ENCODE measurements around the gene MRPL4. TPM values are rescaled to one million over a fixed set of nuclear protein-coding genes. Genes with fewer than 3 reads are reported as not detected.

Gene MRPL4
- polyA plus RNA-seq, 1 donor (not counting 4 experiments of a cell fraction or from before 2014, with no cell fraction given), result 29.4 TPM

DNA sequence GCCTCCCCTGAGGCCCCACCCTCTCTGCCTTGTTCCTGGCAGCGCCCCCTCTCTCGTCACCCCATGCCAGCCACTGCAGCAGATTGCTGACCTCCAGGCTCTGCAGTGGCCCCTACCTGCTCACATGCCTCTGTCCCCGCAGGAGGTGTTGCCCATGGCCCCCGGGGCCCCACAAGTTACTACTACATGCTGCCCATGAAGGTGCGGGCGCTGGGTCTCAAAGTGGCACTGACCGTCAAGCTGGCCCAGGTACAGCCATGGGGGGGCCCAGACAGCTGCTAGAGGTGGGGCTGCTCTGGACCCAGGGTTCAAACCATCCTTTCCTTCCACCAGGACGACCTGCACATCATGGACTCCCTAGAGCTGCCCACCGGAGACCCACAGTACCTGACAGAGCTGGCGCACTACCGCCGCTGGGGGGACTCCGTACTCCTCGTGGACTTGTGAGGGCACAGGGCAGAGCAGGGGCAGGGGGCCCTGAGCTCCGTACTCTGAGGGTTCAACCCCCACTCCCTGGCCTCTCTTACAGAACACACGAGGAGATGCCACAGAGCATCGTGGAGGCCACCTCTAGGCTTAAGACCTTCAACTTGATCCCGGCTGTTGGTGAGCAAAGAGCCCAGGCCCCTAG is 6.2 kb downstream of the MRPL4 start:
- H3K4me1 ChIP-seq (ENCODE audit: control insufficient read depth, extremely low read depth, insufficient read depth, low read length), result peaks cover 23% of the 10 kb centered on the region
- FAIRE-seq (no peak), DNase-seq (ENCODE audit: low read depth, low spot score) (no peak)
- peaks cover 26 to 29% of the 10 kb centered on the region in 2 experiments for H3K36me3 ChIP-seq (ENCODE audit: control insufficient read depth in 2 of 2, extremely low read depth in 1 of 2, insufficient read depth in 2 of 2, low read length in 2 of 2)
- H3K9me3 ChIP-seq (ENCODE audit: control insufficient read depth, low read depth, low read length), result no peaks in the 10 kb centered on the region
- H3K4me2 ChIP-seq (ENCODE audit: control insufficient read depth, extremely low read depth, insufficient read depth, low read depth, low read length), result no peak overlapping the region
- no peak overlapping the region for H3K4me3 ChIP-seq (ENCODE audit: control insufficient read depth in 2 of 3, extremely low read depth in 1 of 3, insufficient read depth in 2 of 3, low read depth in 1 of 3, low read length in 3 of 3)
- no peaks in the 10 kb centered on the region for H4K20me1 ChIP-seq (ENCODE audit: control insufficient read depth, extremely low read depth, insufficient read depth, low read length)
- no peaks in the 10 kb centered on the region for H3K27me3 ChIP-seq (ENCODE audit: control insufficient read depth, extremely low read depth, insufficient read depth, low read length)
- H3K9ac ChIP-seq (ENCODE audit: control insufficient read depth, extremely low read depth, insufficient read depth, low read length), result no peak overlapping the region
- H3K27ac ChIP-seq (ENCODE audit: control insufficient read depth, insufficient read depth, low read length), result no peak overlapping the region
- H3K79me2 ChIP-seq (ENCODE audit: control insufficient read depth, insufficient read depth, low read length), result peaks cover 6% of the 10 kb centered on the region
- no peak for TF ChIP-seq EZH2 (IDR thresholded peaks at IDR 0.05; ENCODE audit: low read length)
- TF ChIP-seq, protein P1, sequence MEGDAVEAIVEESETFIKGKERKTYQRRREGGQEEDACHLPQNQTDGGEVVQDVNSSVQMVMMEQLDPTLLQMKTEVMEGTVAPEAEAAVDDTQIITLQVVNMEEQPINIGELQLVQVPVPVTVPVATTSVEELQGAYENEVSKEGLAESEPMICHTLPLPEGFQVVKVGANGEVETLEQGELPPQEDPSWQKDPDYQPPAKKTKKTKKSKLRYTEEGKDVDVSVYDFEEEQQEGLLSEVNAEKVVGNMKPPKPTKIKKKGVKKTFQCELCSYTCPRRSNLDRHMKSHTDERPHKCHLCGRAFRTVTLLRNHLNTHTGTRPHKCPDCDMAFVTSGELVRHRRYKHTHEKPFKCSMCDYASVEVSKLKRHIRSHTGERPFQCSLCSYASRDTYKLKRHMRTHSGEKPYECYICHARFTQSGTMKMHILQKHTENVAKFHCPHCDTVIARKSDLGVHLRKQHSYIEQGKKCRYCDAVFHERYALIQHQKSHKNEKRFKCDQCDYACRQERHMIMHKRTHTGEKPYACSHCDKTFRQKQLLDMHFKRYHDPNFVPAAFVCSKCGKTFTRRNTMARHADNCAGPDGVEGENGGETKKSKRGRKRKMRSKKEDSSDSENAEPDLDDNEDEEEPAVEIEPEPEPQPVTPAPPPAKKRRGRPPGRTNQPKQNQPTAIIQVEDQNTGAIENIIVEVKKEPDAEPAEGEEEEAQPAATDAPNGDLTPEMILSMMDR (optimal IDR thresholded peaks at IDR 0.05 in 1 of 3, IDR thresholded peaks at IDR 0.05 in 1 of 3, conservative IDR thresholded peaks at IDR 0.05 in 1 of 3; ENCODE audit: extremely low read depth in 1 of 3, insufficient read depth in 2 of 3, low read length in 3 of 3), result no peak
- H3K9me1 ChIP-seq (ENCODE audit: control insufficient read depth, extremely low read depth, insufficient read depth, low read length), result no peaks in the 10 kb centered on the region
- dilution Hi-C loops (cut with MboI; ENCODE audit: extremely low pct_ligation_motif_present, low sequenced_read_pairs), result no loop called here
- no peak overlapping the region for H2AFZ ChIP-seq (ENCODE audit: control insufficient read depth, low read length)

DNA sequence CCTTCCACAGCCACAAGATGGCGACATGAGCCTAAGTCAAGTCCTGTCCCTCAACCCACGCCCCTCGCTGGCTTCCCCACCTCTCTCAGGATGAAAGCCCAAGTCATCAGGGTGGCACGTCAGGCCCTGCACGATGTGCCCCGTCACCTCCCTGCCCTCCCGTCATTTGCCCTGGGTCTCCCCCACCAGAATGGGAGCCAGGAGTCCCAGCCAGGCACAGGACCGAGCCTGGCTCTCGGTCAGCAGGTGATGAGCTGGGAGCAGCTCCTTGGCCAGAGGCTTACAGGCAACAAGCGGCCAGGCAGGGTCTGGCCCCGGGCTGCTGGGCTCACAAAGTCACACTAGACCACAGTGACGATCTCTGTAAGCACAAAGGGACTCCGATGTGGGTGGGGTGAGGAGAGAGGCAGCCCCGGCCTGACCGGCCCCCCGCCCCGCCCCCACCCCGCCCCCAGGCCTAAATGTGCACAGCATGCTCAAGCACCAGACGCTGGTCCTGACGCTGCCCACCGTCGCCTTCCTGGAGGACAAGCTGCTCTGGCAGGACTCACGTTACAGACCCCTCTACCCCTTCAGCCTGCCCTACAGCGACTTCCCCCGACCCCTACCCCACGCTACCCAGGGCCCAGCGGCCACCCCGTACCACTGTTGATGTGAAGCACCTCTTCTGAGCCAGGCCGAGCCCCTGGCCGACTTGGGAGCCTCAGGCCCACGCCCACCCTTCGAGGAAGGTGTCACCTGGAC is 7.3 kb downstream of the MRPL4 start:
- H3K4me3 ChIP-seq (ENCODE audit: control insufficient read depth in 2 of 3, extremely low read depth in 1 of 3, insufficient read depth in 2 of 3, low read depth in 1 of 3, low read length in 3 of 3), result no peak overlapping the region
- H3K4me2 ChIP-seq (ENCODE audit: control insufficient read depth, extremely low read depth, insufficient read depth, low read depth, low read length), result peak overlapping the region; percentile 44
- no peaks in the 10 kb centered on the region for H3K27me3 ChIP-seq (ENCODE audit: control insufficient read depth, extremely low read depth, insufficient read depth, low read length)
- no peaks in the 10 kb centered on the region for H3K9me1 ChIP-seq (ENCODE audit: control insufficient read depth, extremely low read depth, insufficient read depth, low read length)
- H3K79me2 ChIP-seq (ENCODE audit: control insufficient read depth, insufficient read depth, low read length), result no peaks in the 10 kb centered on the region
- H4K20me1 ChIP-seq (ENCODE audit: control insufficient read depth, extremely low read depth, insufficient read depth, low read length), result no peaks in the 10 kb centered on the region
- FAIRE-seq, result no peak
- H2AFZ ChIP-seq (ENCODE audit: control insufficient read depth, low read length), result no peak overlapping the region
- dilution Hi-C loops (cut with MboI; ENCODE audit: extremely low pct_ligation_motif_present, low sequenced_read_pairs), result no loop called here
- peaks cover 23% of the 10 kb centered on the region for H3K4me1 ChIP-seq (ENCODE audit: control insufficient read depth, extremely low read depth, insufficient read depth, low read length)
- peak overlapping the region; percentile 60 for H3K9ac ChIP-seq (ENCODE audit: control insufficient read depth, extremely low read depth, insufficient read depth, low read length)
- no peak for TF ChIP-seq EZH2 (IDR thresholded peaks at IDR 0.05; ENCODE audit: low read length)
- TF ChIP-seq, protein P1 (optimal IDR thresholded peaks at IDR 0.05 in 1 of 3, IDR thresholded peaks at IDR 0.05 in 1 of 3, conservative IDR thresholded peaks at IDR 0.05 in 1 of 3; ENCODE audit: extremely low read depth in 1 of 3, insufficient read depth in 2 of 3, low read length in 3 of 3), result peak; percentile 75 to 82 (median 81)
- H3K36me3 ChIP-seq (ENCODE audit: control insufficient read depth in 2 of 2, extremely low read depth in 1 of 2, insufficient read depth in 2 of 2, low read length in 2 of 2), result peaks cover 22 to 28% of the 10 kb centered on the region in 2 experiments
- H3K27ac ChIP-seq (ENCODE audit: control insufficient read depth, insufficient read depth, low read length), result peak overlapping the region; percentile 56
- H3K9me3 ChIP-seq (ENCODE audit: control insufficient read depth, low read depth, low read length), result no peaks in the 10 kb centered on the region
- DNase-seq (ENCODE audit: low read depth, low spot score), result peak; percentile 82
